GM19240 (cell line): Measurements from ENCODE around the gene ADAMTS1.

ENCODE experiments used
- DNase-seq: peaks from one replicate; pipeline ENCODE4 v3.0.0; 2011; ENCODE audit warnings: low spot score; ENCODE audit not compliant: insufficient read length

The ADAMTS1 gene

DNA sequence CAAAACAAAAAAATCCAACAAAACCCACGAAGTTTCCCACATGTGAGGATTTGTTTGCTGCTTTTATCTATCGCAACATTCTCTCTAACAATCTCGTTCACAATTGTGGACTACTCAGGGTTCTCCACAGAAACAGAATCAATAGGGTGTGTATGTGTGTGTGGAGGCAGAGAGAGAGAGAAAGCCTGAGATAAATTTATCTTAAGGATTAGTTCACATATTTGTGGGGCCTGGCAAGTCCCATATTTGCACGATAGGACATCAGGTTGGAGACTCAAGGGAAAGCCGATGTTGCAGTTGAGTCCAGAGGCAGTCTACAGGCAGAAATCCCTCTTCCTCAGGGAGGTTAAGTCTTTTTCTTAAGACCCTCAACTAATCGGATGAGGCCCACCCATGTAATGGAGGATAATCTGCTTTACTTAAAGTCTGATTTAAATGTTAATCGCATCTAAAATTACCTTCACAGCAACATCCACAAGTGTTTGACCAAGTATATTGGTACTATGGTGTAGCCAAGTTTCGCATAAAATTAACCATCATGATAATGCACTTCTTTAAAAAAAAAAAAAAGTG, 31.7 kb downstream of the ADAMTS1 start:
- DNase-seq: no peak

DNA sequence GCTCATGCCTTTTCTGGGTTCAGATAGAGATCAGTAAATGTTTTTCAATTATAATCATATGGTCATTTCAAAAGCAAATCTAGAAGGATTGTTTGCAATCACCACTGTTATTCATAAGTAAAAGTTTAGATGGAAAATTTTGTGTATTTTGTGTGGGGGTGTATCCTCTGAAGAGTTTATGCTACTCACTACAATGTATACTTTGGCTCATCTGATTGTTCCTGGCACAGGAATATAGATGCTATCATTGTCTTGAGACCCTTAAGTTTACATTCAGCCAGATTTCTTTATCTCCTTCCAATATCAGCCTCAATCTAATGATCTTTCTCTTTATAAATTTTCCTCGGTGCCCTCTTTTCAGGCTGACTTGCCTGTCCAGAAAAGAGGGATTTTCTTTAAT, 33.0 kb downstream of the ADAMTS1 start:
- no peak for DNase-seq

DNA sequence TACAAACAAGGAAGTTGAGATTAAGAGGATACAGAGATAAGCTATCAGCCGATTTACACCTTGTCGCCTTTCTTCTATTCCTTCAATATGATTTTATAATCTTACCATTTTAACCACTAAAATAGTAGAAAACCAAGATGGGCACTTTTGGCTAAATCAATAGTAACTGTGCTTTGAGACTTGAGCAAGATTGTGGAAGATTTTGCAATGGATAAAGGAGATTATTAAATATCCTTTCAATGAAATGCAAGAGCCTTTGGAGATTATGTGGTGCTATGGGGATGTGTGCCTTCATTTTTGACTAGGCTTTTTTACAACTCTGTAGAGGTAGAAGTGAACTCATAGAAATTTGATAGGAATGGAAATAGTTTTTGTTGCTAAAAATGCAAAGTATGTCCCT, 33.7 kb downstream of the ADAMTS1 start:
- no peak for DNase-seq

DNA sequence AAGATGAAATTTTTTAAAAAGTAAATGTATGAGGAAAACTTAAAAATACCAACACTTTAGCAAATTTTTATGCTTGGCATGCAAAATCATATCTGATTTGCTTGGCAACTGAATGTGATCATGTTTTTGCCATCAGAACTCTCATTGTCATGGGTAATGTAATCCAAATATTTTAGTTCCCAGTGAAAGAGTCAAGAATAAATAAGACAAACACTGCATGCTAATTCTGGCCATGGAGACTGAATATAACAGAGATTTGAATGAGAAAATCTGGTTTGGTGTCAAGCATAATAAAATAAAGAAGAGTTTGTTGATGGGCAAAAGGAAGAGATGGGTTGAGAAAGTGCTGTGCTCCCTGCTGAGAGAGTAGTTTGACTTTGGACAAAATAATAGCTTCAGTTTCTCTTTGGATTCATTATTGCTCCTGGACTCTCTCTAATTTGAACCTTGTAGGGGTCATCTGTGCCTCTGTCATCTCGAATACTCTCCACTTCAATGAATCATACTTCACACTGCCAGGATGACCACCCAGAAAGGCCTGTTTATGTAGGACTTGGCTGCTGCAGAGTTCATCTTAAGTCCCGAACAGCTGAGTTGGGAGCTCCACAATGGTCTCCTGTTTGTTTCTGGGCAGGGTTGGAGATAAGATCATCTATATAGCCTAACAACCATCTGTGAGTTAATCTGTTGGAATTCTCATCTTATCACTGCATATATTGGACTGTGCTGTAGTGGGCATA, 34.4 kb downstream of the ADAMTS1 start:
- DNase-seq: no peak

DNA sequence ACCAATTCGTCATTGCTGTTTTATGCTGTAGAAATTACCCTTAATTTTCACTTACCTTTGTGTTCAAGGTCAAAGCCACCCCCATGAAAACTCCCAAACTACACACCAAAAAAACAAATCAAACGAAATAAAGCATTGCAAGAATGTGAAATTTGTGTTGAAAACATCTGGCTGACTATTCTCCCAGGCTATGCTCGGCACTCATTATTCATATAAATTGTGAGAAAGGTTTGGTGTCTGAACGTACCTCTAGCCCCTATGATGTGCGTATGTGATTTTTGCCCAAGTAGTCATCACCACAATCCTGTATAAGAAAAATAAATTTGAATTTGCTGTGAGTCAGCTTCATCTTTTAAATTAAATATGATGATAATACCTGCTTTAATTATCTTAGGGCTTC, 34.9 kb downstream of the ADAMTS1 start:
- DNase-seq: no peak

DNA sequence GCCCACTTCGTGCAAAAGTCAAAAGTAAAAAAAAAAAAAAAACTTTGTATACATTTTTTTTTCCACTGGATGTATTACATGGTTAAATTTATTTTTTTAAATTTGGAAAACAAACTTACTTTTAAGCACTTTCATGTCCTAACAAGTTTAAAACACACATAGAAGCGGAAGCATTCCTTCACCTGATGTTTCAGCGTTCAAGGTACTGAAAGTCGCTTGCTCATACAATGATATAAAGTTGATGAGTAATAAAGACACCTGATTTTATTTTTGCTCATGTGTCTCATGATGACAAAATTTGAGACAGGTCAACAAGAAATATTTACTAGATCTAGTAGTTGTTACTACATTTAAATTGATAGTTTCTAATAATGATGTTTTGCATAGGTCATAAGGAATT, 35.5 kb downstream of the ADAMTS1 start:
- no peak for DNase-seq

DNA sequence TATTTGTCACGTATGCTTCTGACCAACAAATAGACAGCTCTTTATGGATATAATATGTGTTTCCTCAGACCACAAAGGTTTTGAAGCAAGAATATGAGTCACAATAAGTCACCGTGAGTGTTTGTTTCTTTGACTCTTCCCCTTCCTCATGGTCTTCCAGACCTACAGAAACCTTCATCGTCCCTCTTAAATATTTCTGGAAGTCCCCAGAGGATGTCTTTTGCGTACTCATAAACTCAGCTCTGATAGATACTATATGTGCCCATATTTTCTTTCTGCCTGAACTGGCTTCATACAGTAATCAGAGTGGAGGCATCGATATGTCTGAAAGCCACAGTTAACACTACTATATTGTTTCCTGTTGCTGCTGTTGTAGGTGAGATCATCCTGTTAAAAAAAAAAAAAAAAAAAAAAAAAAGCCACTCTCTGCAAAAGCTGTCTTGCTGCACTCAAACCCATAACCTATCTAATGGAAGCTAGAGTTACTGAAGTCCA, 38.4 kb downstream of the ADAMTS1 start:
- DNase-seq: no peak

DNA sequence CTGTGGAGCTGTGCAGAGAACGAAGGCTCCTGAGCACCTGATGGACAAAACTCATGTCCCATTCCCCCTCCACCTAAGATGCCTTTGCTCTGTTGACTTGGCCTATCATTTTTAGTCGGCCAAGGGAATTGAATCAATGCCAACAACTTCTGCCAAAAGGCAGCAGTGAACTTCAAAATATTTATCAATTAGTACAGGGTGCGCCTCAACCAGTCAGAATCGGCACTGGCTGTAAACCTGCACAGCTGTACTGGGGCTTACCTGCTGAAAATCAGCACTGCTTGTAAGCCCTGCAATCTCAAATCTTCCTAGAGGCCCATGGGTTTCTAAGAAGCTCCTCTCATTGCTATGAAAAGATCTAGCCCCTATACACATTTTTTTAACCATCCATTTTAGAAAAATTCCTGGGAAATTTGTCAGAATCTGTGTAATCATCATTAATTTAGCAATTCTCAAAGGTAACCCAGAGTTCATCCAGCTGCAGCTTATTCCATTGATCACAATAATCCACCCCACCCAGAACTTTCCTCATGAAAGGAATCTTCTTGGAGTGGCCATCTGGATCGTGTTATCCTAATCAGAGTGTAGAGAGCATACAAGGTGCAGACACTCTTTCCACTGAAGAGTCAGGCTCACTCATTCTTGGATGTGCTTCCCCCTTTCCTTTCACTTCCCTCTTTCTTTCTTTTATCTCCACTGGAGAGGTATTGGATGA, 40.2 kb downstream of the ADAMTS1 start:
- no peak for DNase-seq

DNA sequence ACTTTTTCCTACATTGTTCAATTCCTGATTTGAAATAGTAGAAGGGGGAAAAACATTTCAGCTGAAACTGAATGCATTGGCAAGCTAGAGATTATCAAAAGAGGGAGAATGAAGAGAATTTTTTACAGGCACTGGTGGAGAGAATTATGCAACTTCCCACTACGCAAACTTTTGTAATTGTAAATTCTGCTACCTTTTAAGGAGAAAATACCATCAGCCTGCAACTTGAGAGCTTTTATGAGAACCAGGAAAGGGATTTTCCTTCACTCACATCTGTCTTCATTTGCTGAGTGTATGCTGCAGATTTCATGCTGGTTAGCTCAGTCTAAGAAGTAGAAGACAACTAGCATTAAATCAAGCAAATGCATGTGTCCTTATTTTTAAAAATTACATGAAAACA, 43.7 kb downstream of the ADAMTS1 start:
- DNase-seq: no peak

DNA sequence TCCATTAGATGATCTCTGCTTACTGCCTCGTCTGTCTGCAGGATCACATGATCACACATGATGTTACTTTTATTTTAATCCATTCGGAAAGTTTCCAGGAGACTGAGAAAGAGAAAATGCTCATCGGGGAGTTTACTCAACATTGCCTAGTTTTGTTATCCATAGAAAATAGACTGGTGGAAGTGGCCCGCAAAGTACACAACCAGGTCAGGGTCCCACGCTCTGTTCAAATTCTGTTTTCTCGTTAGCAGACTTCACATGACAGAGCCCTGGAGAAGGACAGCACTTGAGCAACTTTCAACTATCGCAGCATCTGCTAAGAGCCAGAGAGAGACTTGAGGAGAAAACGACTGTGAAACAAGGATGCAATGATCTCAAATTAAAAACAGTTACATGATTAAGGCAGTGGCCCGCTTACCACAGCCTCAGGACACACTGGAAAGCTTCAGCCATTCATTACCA, 44.2 kb downstream of the ADAMTS1 start:
- DNase-seq: no peak

DNA sequence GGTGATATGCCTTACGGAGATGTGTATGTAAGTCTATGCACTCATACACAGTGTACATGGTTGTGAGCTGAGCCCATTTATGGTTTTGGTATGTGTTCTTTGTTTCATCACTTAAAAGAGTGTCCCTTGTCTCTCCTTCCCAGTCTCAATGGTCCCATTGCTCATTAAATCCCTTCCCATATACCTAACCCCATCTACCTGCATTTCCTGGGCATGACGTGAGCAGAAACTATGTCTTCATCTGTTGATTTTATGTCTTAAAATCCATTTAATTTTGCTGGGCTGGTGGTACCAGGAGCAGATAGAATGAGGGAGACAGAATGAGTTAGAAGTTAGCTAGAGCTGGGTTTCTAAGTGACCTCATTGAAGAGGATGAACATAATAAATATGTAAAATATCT, 44.8 kb downstream of the ADAMTS1 start:
- no peak for DNase-seq

DNA sequence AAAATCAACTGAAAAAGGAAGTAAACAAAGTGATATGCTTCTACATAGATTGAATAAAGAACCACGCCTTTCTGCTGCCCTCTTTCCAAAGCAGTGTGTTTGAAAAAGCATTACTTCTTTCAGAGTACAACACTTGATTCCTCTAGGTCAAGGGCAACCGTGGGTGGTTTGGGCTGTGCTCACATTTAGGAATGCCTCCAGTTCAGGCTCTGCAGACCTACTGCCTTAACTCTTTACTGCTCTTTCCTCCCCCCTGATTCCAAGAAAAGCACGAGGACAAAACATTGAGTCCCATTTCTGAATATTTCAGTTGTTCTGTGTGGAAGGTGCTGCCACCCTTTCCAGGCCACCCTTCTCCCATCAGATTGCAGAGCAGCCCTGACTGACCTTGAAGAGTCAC, 45.2 kb downstream of the ADAMTS1 start:
- no peak for DNase-seq

DNA sequence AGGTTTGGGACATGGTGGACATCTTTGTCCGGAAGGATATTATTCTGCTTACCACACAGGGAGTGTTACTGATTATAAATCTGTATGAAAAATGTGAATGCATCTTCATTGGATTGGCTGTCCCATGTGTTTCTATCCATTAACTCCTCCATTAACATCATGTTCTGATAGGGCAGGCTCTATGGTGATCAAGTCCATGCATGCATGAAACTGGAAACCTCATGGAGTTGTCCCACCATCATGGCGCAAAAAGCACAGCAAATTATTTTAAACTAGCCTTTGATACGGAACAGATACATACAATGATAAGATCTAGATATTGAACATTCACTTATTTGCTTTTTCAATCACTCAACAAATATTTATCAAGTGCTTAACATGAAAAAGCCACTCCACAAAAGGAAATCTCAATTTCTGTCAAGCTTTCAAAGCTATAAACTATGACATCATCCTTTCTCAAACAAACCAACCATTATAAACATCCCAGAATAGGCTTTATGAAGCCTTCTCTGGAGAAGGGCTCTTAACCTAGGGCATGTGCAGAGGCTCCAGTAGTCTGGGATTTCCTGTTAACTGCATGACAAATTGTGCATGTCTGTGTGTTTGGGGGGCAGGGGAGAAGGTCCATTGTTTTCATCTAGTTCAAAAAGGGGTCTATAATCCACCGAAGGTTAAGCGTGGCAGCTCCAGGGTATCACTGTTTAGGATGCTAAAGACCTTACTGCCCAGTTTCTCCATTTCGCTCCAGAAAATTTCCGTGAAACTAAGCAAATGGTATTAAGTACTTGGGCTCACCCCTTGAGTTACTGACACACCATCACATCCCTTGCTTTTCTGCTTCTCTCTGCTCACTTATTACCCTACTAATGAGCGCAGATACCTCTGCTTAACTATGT, 46.1 kb downstream of the ADAMTS1 start:
- DNase-seq: no peak

DNA sequence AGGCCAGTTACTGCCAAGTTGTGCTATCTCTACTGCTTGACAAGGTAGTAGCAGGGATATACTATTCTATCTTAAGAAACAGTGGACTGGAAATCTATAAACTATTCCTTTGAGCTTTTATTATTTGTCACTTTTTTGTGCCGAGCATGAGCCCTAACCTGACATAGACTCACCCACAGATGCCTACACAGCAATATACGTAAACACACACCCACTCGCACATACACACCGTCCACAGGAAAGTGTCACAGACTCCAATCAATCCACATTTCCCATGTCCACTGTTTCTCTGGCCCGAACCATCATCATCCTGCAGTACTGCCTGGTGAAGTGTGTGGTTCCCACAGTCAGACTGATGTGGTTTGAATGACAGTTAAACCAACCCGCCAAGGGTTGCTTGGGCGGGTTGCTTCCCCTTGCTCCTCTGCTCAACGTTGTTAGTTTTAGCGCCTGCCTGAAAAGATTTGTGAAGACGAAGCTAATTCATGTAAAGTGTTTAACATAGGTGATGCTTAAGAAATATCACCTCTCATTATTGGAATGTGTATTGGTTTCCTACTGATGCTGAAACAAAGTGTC, 47.2 kb downstream of the ADAMTS1 start:
- DNase-seq: no peak

DNA sequence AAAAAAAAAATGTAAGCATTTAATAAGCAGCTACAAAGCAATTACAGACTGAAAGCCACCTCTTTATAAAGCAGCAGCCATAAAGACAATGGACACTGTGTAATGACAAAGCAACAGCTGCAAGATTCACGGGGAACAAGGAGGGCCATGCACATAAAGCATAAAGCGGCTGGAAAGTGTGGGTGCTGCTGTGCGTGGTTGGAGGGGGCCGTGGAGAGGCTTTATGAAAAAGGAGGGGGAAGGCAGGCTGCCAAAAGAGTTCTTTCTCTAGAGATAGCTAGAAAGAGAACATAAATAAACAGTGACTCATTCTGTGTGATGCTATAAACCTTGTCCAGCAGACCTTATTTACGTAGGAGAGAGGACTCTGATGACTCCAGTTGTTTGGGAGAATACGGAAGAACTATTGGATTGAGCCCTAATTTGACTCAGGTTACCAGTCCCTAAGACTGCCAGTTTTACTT, 49.3 kb downstream of the ADAMTS1 start:
- DNase-seq: no peak

DNA sequence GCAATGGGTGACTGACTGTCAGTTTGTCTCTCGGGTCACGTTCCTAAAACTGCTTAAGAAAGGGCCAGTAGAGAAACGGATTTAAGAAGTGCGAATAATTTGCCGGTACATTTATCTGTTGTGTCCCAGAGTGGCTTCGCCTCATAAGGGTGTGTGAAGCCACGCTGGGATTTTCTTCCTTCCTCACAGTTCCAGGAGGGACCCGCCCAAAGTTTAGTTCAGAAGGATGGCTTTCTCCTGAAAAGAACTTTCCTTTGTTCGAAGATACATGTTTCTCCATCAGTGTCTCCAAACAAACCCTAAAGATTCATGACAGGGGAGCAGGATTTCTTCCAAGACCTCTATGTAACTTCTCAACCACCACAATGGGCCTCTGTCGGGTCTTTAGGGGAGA, 49.8 kb downstream of the ADAMTS1 start:
- no peak for DNase-seq

DNA sequence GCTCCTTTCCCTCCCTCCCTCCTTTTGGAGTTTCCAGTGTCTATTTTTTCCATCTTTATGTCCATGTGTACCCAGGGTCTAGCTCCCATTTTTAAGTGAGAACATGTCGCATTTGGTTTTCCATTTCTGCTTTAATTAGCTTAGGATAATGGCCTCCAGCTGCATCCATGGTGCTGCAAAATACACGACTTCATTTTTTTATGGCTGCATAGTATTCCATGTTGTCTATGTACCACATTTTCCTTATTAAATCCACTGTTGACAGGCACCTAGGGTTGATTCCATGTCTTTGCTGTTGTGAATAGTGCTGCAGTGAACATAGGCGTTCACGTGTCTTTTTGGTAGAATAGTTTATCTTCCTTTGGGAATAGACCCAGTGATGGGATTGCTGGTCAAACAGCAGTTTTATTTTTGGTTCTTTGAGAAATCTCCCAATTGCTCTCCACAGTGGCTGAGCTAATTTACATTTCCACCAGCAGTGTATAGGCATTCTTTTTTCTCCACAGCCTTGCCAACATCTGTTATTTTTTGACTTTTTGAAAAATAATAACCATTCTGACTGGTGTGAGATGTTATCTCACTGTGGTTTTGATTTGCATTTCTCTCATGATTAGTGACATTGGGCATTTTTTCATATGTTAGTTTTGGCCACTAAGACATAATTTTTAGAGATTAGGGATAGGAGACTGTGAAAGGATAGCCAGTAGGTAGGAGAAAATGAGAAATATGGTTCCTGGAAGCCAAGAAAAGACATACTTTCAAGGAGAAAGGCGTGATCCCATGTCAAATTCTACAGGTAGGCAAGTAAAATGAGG, 50.4 kb downstream of the ADAMTS1 start:
- DNase-seq: no peak

DNA sequence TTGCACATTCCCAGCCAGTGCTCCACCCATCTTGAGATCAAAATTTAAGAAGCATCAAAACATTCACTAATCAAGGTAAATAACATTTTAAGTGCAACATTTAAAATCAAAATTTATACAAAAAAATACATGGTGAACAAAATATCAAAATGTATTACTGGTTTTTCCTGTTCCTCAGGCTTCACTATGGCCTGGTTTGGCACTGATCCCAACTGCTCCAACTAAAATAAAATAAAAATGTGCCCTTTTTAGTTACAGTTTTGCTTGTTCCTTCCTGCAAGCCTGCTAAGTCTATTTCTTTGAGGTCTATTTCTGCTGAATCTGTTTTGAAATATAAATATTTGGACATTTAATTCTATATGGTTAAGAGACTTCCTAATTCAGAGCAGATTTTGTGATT, 54.9 kb downstream of the ADAMTS1 start:
- no peak for DNase-seq

DNA sequence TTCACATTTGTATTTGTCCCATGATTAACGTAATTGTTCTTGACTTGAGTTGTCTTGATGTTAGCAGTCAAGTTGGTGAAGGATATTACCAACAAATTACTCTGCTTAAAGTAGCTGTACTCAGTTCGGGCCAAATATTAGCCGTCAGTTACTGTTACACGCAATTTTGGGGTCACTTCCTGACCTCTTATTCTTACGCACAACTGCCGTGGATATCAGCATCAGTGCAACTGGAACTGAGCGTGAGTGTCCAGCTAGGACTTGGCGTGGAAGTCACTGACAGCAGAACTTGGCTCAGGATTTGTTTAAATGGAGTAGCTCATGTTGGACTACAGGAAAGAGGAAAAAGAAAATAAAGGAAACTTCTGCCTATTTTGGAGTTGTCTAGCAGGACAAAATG, 56.4 kb downstream of the ADAMTS1 start:
- DNase-seq: no peak
